Measurements from ENCODE around the gene CORT.

The CORT gene

GRCh38 chr1:10467078-10467477, 17.2 kb downstream of the CORT start:
- no peak for TF ChIP-seq CTCF (conservative IDR thresholded peaks at IDR 0.05; ENCODE audit: low read depth, low read length)
- peaks cover 16% of the 10 kb centered on the region; the same call in 1 of the 2 replicates for H3K36me3 ChIP-seq (ENCODE audit: insufficient read depth)
- no peak overlapping the region for H3K4me3 ChIP-seq (IDR thresholded peaks at IDR 0.05; ENCODE audit: insufficient read depth, low read depth, low read length)
- H3K27ac ChIP-seq: no peak overlapping the region
- no peaks in the 10 kb centered on the region for H4K20me1 ChIP-seq (ENCODE audit: insufficient read depth)
- H3K79me2 ChIP-seq (ENCODE audit: insufficient read depth, low read depth): peaks cover 12% of the 10 kb centered on the region; the same call in 1 of the 2 replicates
- H3K4me1 ChIP-seq (ENCODE audit: low read depth, poor library complexity, severe bottlenecking): peaks cover 8% of the 10 kb centered on the region
- no peak overlapping the region for H3K4me2 ChIP-seq
- no peak overlapping the region for H2AFZ ChIP-seq (ENCODE audit: low read depth)
- H3K9ac ChIP-seq: no peak overlapping the region
- H3K27me3 ChIP-seq (ENCODE audit: insufficient read depth, low read depth): no peaks in the 10 kb centered on the region

- Histone ChIP-seq H3K36me3 (ENCODE audit: insufficient read depth) (peaks cover 7% of the 10 kb centered on the region; the same call in 1 of the 2 replicates), H3K4me1 (ENCODE audit: low read depth, poor library complexity, severe bottlenecking) (peaks cover 22% of the 10 kb centered on the region), H3K9ac (no peak overlapping the region), H2AFZ (ENCODE audit: low read depth) (no peak overlapping the region), H3K4me2 (no peak overlapping the region), H3K27me3 (ENCODE audit: insufficient read depth, low read depth) (no peaks in the 10 kb centered on the region), H3K79me2 (ENCODE audit: insufficient read depth, low read depth) (peaks cover 13% of the 10 kb centered on the region; the same call in 1 of the 2 replicates), H4K20me1 (ENCODE audit: insufficient read depth) (no peaks in the 10 kb centered on the region), H3K4me3 (IDR thresholded peaks at IDR 0.05; ENCODE audit: insufficient read depth, low read depth, low read length) (no peak overlapping the region), H3K27ac (no peak overlapping the region)
- no peak for TF ChIP-seq CTCF (conservative IDR thresholded peaks at IDR 0.05; ENCODE audit: low read depth, low read length)
These were observed 20.2 kb downstream of the CORT start for GRCh38 chr1:10470043-10470442.

GRCh38 chr1:10471411-10472219, 21.8 kb downstream of the CORT start:
- Histone ChIP-seq H4K20me1 (ENCODE audit: insufficient read depth) (no peaks in the 10 kb centered on the region), H3K79me2 (ENCODE audit: insufficient read depth, low read depth) (peaks cover 21% of the 10 kb centered on the region; the same call in 1 of the 2 replicates), H3K9ac (peak overlapping the region; percentile 71), H3K4me2 (peak overlapping the region; percentile 90), H3K4me1 (ENCODE audit: low read depth, poor library complexity, severe bottlenecking) (peaks cover 34% of the 10 kb centered on the region), H3K36me3 (ENCODE audit: insufficient read depth) (peaks cover 2% of the 10 kb centered on the region; the same call in 1 of the 2 replicates), H2AFZ (ENCODE audit: low read depth) (peak overlapping the region; percentile 95), H3K27ac (peak overlapping the region; percentile 27; the same call in 1 of the 2 replicates), H3K4me3 (IDR thresholded peaks at IDR 0.05; ENCODE audit: insufficient read depth, low read depth, low read length) (peak overlapping the region; percentile 97), H3K27me3 (ENCODE audit: insufficient read depth, low read depth) (no peaks in the 10 kb centered on the region)
- no peak for TF ChIP-seq CTCF (conservative IDR thresholded peaks at IDR 0.05; ENCODE audit: low read depth, low read length)

GRCh38 chr1:10472220-10473144, 22.7 kb downstream of the CORT start, which contains the start of gene DFFA:
DFFA (minus strand) TSS chr1:10472529; CDS start chr1:10472458, 71 bp downstream.
- H3K27me3 ChIP-seq (ENCODE audit: insufficient read depth, low read depth): no peaks in the 10 kb centered on the region
- TF ChIP-seq CTCF (conservative IDR thresholded peaks at IDR 0.05; ENCODE audit: low read depth, low read length): no peak
- H3K27ac ChIP-seq: peak within 1 kb of the TSS; percentile 27; the same call in 1 of the 2 replicates
- peak within 1 kb of the TSS; percentile 71 for H3K9ac ChIP-seq
- peak within 1 kb of the TSS; percentile 95 for H2AFZ ChIP-seq (ENCODE audit: low read depth)
- peaks cover 23% of the 10 kb centered on the region; the same call in 1 of the 2 replicates for H3K79me2 ChIP-seq (ENCODE audit: insufficient read depth, low read depth)
- H3K4me1 ChIP-seq (ENCODE audit: low read depth, poor library complexity, severe bottlenecking): peaks cover 34% of the 10 kb centered on the region
- H4K20me1 ChIP-seq (ENCODE audit: insufficient read depth): no peaks in the 10 kb centered on the region
- peak within 1 kb of the TSS; percentile 90 for H3K4me2 ChIP-seq
- peak within 1 kb of the TSS; percentile 97 for H3K4me3 ChIP-seq (IDR thresholded peaks at IDR 0.05; ENCODE audit: insufficient read depth, low read depth, low read length)
- no peaks in the 10 kb centered on the region for H3K36me3 ChIP-seq (ENCODE audit: insufficient read depth)
